SH-SY5Y (cell line): ENCODE measurements around the gene QPRT.

Experiments
- GATA2 ChIP-seq: IDR thresholded peaks from 2 replicates; pipeline ENCODE4 v1.6.1; 2011; ENCODE audit warnings: mild to moderate bottlenecking, low read depth, low read length
- GATA3 ChIP-seq: IDR thresholded peaks from 2 replicates; pipeline ENCODE4 v1.6.1; 2011; ENCODE audit warnings: low read depth, mild to moderate bottlenecking, low read length, moderate library complexity

DNA sequence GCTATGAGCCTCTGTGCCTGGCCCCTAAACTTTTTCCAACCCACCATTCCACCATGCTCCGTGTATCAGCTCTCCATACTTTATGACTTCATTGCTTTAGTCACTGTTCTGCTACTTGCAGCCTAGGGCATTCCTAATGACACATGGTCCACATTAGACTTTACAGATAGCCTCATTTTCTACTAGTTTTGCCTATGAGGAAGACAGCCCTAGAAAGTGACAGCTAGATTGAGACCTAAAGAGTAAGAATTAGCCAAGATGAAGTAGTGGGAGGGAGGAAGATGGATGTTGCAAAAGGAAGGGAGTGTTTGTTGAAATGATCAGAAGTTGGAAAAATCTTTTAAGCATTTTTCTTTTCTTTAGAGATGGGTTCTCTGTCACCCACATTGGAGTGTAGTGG lies 55.8 kb downstream of the QPRT start:
- TF ChIP-seq GATA2, result no peak
- no peak for TF ChIP-seq GATA3
